GM12875 (cell line): Measurements from ENCODE around the gene CLNK.

Source experiments
- H3K4me3 ChIP-seq: one replicate; pipeline ENCODE4 v1.5.1; 2011; ENCODE audit warnings: low read depth, low read length, control low read depth
- TF ChIP-seq, protein P1 (sequence below): IDR thresholded peaks from 2 replicates; pipeline ENCODE4 v1.5.1; 2011; ENCODE audit warnings: low read depth, mild to moderate bottlenecking, control low read depth, inconsistent platforms, low read length, moderate library complexity, borderline replicate concordance; ENCODE audit not compliant: insufficient read depth

The CLNK gene

DNA sequence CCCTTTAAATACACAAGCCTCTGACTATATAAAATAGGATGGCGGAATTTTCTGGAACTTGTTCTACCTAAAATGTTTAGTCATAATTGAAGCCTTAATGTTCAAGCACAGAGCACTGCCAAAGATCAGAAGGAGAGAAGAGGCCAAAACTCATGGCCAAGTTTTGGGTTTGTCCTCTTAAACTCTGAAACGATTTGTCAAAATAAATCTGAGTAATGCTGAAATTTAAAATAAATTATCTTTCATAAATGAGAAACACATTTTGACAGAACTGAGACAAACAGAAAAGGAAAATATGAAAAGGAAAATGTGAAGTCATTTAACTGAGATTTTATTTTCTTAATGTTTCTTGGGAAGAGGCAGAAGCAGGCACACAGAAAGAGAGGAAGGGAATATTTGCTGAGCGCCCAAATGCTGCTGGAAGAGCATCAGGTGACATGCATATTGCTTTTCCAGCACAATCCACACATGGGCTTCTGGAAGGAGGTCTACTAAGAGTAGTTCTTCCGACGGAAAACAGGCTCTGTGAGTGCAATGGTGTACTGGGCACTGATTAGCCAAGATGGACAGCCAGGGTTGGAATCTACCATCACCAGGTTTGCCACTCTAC is 179.9 kb downstream of the CLNK start:
- no peak overlapping the region for H3K4me3 ChIP-seq
- TF ChIP-seq, protein P1, sequence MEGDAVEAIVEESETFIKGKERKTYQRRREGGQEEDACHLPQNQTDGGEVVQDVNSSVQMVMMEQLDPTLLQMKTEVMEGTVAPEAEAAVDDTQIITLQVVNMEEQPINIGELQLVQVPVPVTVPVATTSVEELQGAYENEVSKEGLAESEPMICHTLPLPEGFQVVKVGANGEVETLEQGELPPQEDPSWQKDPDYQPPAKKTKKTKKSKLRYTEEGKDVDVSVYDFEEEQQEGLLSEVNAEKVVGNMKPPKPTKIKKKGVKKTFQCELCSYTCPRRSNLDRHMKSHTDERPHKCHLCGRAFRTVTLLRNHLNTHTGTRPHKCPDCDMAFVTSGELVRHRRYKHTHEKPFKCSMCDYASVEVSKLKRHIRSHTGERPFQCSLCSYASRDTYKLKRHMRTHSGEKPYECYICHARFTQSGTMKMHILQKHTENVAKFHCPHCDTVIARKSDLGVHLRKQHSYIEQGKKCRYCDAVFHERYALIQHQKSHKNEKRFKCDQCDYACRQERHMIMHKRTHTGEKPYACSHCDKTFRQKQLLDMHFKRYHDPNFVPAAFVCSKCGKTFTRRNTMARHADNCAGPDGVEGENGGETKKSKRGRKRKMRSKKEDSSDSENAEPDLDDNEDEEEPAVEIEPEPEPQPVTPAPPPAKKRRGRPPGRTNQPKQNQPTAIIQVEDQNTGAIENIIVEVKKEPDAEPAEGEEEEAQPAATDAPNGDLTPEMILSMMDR: no peak

DNA sequence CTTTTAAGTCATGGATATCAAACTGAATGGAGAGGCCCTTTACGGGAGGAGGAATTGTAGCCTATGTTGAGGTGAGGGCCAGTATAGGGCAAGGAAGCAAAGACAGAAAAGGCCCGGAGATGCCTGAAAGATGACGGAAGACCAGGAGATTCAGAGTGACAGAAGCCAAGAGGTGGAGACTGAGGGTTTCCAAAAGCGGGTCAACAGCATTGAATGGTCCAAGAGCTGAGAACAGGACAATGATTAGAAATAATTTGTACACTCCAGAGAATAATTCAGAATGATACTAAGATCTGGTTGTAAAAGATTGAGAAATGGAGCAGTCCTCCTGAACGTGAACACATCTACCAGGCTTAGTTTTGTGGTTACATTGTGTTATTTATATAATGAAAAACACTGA is 181.9 kb downstream of the CLNK start:
- H3K4me3 ChIP-seq: no peak overlapping the region
- TF ChIP-seq, protein P1: no peak

DNA sequence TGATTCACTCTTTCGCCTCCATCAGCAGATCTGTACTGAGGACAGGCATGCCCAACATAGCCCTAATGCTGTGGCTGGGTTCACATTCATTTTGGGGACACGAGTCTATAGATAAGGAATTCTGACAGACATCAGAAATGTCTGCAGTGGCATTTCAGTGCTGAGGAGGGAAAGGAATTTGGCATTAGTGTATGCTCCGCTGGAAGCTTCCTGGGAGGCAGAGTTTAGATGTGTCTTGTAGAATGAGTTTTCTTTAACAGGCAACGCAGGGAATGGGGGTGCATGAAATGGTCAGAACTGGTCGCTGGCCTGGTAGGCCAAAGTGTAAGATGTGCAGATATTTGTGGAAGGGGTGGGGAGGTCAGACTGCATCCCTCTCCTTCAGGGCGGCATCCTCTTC is 183.8 kb downstream of the CLNK start:
- TF ChIP-seq, protein P1: no peak
- no peak overlapping the region for H3K4me3 ChIP-seq

DNA sequence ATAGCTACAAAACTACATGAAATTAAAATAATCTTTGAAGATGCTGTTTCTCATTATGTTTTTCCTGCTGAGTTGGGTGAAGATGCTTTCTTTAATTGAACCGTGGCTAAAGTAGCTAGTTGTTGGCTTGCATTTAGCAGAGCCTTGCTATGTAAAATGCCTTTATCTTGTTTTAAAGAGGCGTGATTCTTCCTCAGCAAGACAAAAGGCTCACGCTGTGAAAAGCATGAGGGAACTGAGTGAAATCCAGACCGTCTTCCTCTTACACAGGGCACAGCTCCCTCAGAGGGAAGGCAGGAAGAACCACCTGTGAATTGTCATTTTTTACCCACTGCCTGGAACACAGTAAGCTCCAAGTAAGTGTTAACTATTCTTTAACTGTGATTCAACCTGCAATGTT is 188.4 kb downstream of the CLNK start:
- TF ChIP-seq, protein P1: no peak
- H3K4me3 ChIP-seq: no peak overlapping the region

DNA sequence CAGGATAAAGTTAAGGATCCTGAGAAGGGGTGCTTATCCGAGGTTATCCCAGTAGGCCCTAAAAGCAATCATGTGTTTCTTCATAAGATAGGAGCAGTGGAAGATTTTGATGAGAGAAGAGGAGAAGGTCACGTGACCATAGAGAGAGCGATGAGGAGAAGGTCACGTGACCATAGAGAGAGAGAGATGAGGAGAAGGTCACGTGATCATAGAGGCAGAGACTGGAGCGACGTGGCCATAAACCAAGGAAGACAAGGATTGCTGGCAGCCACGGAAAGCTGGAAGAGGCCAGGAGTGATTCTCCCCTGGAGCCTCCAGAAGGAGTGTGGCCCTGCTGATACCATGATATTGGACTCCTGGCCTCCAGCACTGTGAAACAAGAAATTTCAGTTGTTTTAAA is 188.9 kb downstream of the CLNK start:
- TF ChIP-seq, protein P1: no peak
- H3K4me3 ChIP-seq: no peak overlapping the region

DNA sequence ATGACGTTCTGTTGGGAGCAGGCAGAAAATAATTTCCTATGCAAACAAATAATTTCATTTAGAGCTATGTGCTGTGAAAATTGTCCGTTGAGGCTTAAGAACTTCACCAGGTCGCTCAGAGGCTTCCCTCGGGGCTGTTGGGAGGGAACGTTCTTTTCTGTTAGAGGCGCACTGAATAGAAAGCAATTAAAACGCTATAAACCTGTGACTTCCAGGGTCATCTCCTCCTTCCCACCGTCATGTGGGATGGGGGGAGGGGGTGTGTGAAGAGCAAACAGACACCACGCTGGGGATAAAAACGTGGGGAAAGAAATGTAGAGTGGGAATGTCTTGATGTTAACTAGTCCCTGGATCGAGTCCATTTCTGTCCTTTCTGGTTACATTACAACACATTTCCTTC is 192.1 kb downstream of the CLNK start:
- no peak overlapping the region for H3K4me3 ChIP-seq
- TF ChIP-seq, protein P1: no peak

DNA sequence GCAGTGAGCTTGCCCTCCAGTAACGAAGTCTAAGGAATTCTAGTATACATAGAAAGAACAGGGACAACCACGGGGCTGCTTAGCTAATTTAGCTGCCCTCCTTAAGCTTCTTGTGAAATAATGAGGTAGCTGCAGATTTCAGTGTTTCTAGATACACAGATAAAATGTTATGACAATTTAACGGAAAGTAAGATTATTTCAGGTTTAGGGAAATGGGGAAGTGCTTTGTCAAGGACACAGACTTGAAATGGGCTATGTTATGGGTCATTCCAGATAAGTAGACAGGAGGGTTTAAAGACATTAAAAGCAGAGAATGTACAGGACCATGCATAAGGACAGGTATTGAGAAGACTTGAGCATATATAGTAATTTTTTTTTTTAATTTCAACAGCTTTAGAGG is 193.2 kb downstream of the CLNK start:
- H3K4me3 ChIP-seq: no peak overlapping the region
- TF ChIP-seq, protein P1: no peak
